DOHH2 (cell line): ENCODE data around the gene JAK1.

ENCODE experiments used
- H3F3A ChIP-seq: fragments of 200-600 bp; sonication (generic), shearing (Covaris generic); 2 replicates; pipeline ENCODE4 v1.6.0; 2016; ENCODE audit warnings: antibody characterized with exemption, mild to moderate bottlenecking; ENCODE audit not compliant: control insufficient read depth, insufficient read depth
- H3K27ac ChIP-seq: fragments of 200-600 bp; sonication (generic); 2 replicates; pipeline ENCODE4 v1.5.1; 2014; ENCODE audit warnings: low read depth, mild to moderate bottlenecking, low read length, moderate library complexity
- H3K27me3 ChIP-seq: fragments of 200-600 bp; sonication (generic); 2 replicates; pipeline ENCODE4 v1.6.1; 2014; ENCODE audit warnings: mild to moderate bottlenecking, low read length, mixed read lengths; ENCODE audit not compliant: control insufficient read depth
- H3K36me3 ChIP-seq: fragments of 200-600 bp; sonication (generic); 2 replicates; pipeline ENCODE4 v1.6.1; 2014; ENCODE audit warnings: mild to moderate bottlenecking, low read length, moderate library complexity, mixed read lengths; ENCODE audit not compliant: control insufficient read depth
- H3K4me1 ChIP-seq: fragments of 200-600 bp; sonication (generic); 2 replicates; pipeline ENCODE4 v1.6.1; 2014; ENCODE audit warnings: mild to moderate bottlenecking, low read length, mixed read lengths; ENCODE audit not compliant: control insufficient read depth
- H3K4me2 ChIP-seq: fragments of 200-600 bp; sonication (generic); 2 replicates; pipeline ENCODE4 v1.6.0; 2014; ENCODE audit warnings: mild to moderate bottlenecking, low read length, moderate library complexity
- H3K4me3 ChIP-seq: fragments of 200-600 bp; sonication (generic); 2 replicates; pipeline ENCODE4 v1.5.1; 2014; ENCODE audit warnings: mild to moderate bottlenecking, low read length, mixed read lengths
- H3K79me2 ChIP-seq: fragments of 200-600 bp; sonication (generic); 2 replicates; pipeline ENCODE4 v1.6.1; 2014; ENCODE audit warnings: mild to moderate bottlenecking, low read length, mixed read lengths; ENCODE audit not compliant: control insufficient read depth
- H3K9me2 ChIP-seq: fragments of 200-600 bp; sonication (generic); replicated peaks from 2 replicates; pipeline ENCODE4 v1.6.1; 2014; ENCODE audit warnings: mild to moderate bottlenecking, low read length, mixed read lengths; ENCODE audit not compliant: control insufficient read depth
- H3K9me3 ChIP-seq: fragments of 200-600 bp; sonication (generic); 2 replicates; pipeline ENCODE4 v1.6.1; 2014; ENCODE audit warnings: antibody characterized with exemption, low read length, mixed read lengths; ENCODE audit not compliant: control insufficient read depth, insufficient read depth
- H4K20me1 ChIP-seq: fragments of 200-600 bp; sonication (generic); 2 replicates; pipeline ENCODE4 v1.6.0; 2014; ENCODE audit warnings: low read depth, mild to moderate bottlenecking, antibody characterized with exemption, low read length, moderate library complexity; ENCODE audit not compliant: control insufficient read depth, insufficient read depth
- EZH2phosphoT487 ChIP-seq: fragments of 200-600 bp; sonication (generic); IDR thresholded peaks from 2 replicates; pipeline ENCODE4 v1.6.1; 2017; ENCODE audit warnings: borderline replicate concordance, mild to moderate bottlenecking, antibody characterized with exemption, low read length, moderate library complexity, mixed read lengths
- TF ChIP-seq, protein P1 (sequence below): fragments of 200-600 bp; sonication (generic); IDR thresholded peaks from one replicate; pipeline ENCODE4 v1.5.1; 2014; ENCODE audit warnings: antibody characterized with exemption, mild to moderate bottlenecking, low read depth, low read length; ENCODE audit not compliant: poor library complexity, severe bottlenecking

JAK1 gene

DNA sequence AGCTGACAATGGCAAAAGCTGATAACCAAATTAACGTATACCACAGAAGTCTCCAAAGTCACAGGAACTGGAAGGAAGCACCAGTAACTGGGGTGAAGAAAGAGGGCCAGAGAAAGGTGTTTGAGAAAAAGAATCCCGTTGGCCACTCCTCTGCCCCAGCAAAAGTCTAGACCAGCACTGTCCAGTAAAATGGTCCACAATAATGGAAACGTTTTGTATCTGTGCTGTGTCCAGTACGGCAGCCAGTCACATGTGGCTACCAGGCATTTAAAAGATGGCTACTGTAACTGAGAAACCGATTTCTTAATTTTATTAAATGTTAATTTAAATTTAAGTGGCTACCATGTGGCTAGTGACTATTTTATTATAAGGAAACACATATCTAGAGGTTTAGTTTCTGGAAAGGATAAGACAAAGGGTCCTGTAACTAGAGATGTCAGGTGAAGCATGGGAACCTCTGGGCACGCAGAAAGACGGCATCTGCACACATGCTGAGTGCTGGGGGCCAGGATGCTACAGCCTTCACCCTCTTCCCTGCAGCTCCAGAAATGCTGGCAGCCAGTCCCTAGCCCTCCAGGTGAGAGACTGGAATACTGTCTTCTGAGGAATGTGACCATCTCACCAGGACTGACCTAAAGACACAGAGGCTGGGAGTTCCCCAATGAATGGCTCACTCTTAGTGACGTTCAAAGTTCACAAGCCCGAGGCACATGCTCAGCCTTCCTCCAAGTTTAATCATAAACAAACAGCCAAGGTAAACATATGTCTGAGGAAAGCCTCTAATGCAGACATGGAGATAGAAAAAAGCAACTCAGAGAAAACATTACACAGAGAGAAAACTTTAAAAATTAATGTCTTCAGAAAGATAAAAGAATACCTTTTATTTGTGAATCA is 50.7 kb downstream of the JAK1 start:
- H3K36me3 ChIP-seq: no peaks in the 10 kb centered on the region
- H3K4me2 ChIP-seq: no peak overlapping the region; the same call in 1 of the 2 replicates
- no peak for TF ChIP-seq EZH2phosphoT487
- TF ChIP-seq, protein P1, sequence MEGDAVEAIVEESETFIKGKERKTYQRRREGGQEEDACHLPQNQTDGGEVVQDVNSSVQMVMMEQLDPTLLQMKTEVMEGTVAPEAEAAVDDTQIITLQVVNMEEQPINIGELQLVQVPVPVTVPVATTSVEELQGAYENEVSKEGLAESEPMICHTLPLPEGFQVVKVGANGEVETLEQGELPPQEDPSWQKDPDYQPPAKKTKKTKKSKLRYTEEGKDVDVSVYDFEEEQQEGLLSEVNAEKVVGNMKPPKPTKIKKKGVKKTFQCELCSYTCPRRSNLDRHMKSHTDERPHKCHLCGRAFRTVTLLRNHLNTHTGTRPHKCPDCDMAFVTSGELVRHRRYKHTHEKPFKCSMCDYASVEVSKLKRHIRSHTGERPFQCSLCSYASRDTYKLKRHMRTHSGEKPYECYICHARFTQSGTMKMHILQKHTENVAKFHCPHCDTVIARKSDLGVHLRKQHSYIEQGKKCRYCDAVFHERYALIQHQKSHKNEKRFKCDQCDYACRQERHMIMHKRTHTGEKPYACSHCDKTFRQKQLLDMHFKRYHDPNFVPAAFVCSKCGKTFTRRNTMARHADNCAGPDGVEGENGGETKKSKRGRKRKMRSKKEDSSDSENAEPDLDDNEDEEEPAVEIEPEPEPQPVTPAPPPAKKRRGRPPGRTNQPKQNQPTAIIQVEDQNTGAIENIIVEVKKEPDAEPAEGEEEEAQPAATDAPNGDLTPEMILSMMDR: no peak
- H4K20me1 ChIP-seq: peaks cover 17% of the 10 kb centered on the region
- H3K27ac ChIP-seq: no peak overlapping the region
- H3K4me3 ChIP-seq: no peak overlapping the region
- no peaks in the 10 kb centered on the region for H3K9me3 ChIP-seq
- peaks cover 6% of the 10 kb centered on the region for H3F3A ChIP-seq
- no peaks in the 10 kb centered on the region for H3K9me2 ChIP-seq
- peaks cover 91% of the 10 kb centered on the region for H3K79me2 ChIP-seq
- no peaks in the 10 kb centered on the region for H3K27me3 ChIP-seq
- H3K4me1 ChIP-seq: peaks cover 39% of the 10 kb centered on the region

DNA sequence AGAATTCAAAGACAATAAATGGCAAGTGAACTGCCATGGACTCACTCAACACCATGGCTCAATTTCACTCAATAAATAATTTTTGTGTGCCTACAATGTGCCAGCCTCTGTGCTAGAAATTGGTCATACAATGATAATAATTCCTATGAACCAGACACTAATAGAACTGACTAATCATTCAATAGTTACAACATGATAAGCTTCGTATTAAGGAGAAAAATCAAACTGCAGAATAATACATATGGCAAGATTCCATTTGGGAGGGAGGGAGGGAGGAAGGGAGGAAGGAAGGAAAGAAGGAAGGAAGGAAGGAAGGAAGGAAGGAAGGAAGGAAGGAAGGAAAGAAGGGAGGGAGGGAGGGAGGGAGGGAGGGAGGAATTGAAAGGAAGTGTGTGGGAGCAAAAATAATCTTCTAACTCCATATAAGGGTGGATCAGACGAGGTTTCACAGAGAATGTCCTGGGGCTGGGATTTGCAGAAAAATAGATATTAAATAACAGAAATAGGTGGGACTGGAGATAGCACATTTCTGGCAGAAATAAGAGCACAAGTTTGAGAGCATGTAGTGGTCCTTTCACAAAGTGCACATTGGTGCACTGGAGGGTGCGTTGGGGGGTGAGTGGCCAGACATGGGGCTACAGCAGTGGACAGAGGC is 52.9 kb downstream of the JAK1 start:
- Histone ChIP-seq H3K27ac (no peak overlapping the region), H4K20me1 (peaks cover 17% of the 10 kb centered on the region), H3K4me1 (peaks cover 37% of the 10 kb centered on the region), H3K36me3 (no peaks in the 10 kb centered on the region), H3K27me3 (no peaks in the 10 kb centered on the region), H3F3A (peaks cover 4% of the 10 kb centered on the region), H3K9me3 (no peaks in the 10 kb centered on the region), H3K79me2 (peaks cover 98% of the 10 kb centered on the region), H3K9me2 (no peaks in the 10 kb centered on the region), H3K4me2 (no peak overlapping the region), H3K4me3 (no peak overlapping the region)
- TF ChIP-seq EZH2phosphoT487: no peak
- TF ChIP-seq, protein P1: no peak

DNA sequence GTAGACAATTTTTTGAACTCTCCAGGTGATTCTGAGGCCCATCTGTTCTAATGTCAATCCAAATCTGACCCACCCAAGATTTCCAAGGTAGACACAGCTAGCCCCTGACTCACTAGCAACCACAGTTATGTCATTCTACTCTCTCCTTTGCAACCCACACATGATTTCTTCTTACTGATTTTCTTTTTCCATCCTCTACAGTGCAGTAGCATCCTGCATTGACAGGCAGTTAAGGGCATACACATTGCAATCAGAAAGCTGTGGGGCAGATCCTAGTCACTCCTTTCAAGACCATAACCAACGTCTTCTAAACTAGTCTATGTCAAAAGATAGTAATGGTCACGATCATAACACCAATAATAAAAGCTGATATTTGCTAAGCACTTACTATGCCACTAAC is 54.2 kb downstream of the JAK1 start:
- peaks cover 24% of the 10 kb centered on the region for H3K4me1 ChIP-seq
- H3K36me3 ChIP-seq: no peaks in the 10 kb centered on the region
- no peak overlapping the region for H3K4me2 ChIP-seq
- H3K79me2 ChIP-seq: peaks cover 97% of the 10 kb centered on the region
- TF ChIP-seq, protein P1: no peak
- TF ChIP-seq EZH2phosphoT487: no peak
- H3K27me3 ChIP-seq: no peaks in the 10 kb centered on the region
- H3F3A ChIP-seq: no peaks in the 10 kb centered on the region
- no peak overlapping the region for H3K27ac ChIP-seq
- H3K4me3 ChIP-seq: no peak overlapping the region
- H3K9me3 ChIP-seq: no peaks in the 10 kb centered on the region
- H3K9me2 ChIP-seq: no peaks in the 10 kb centered on the region
- peaks cover 10% of the 10 kb centered on the region for H4K20me1 ChIP-seq
